K562 (cell line): ENCODE measurements around the gene RPL7A. TPM values are rescaled to one million over a fixed set of nuclear protein-coding genes. Genes with fewer than 3 reads are reported as not detected.

Experiments used
- EP400 ChIP-seq: fragments of 450-650 bp; IDR thresholded peaks from 2 replicates; pipeline ENCODE4 v1.6.1; 2017; ENCODE audit warnings: antibody characterized with exemption, mild to moderate bottlenecking, moderate library complexity
- FOSL1 ChIP-seq: fragments of 200-800 bp; sonication (Bioruptor generic); conservative IDR thresholded peaks from 2 replicates; pipeline ENCODE4 v1.6.1; 2016; ENCODE audit warnings: missing genetic modification characterization, missing compliant biosample characterization
- FOXM1 ChIP-seq, 2 experiments: fragments of 450-650 bp in 1 of 2; sonication (generic) in 1 of 2; formaldehyde crosslinking in 1 of 2; IDR thresholded peaks; 2 replicates each; pipeline versions ENCODE4 v1.6.1 to v1.9.0; 2017 to 2022; ENCODE audit warnings: low read depth in 2 of 2, mild to moderate bottlenecking in 2 of 2, missing genetic modification reagents in 1 of 2, moderate library complexity in 1 of 2
- KLF10 ChIP-seq: fragments of 250-450 bp; sonication (Bioruptor Pico); IDR thresholded peaks from 2 replicates; pipeline ENCODE4 v1.6.1; 2021; ENCODE audit warnings: matching md5 sums
- MAZ ChIP-seq, 2 experiments: fragments of 450-650 bp in 1 of 2; sonication (generic) in 1 of 2; formaldehyde crosslinking; IDR thresholded peaks in 1 of 2; conservative IDR thresholded peaks in 1 of 2; 2 replicates each; pipeline versions ENCODE4 v1.4.0 to v1.5.0; 2020; ENCODE audit warnings: mild to moderate bottlenecking in 1 of 2, missing genetic modification reagents in 1 of 2
- RBM14 ChIP-seq: fragments of 200-400 bp; formaldehyde crosslinking; IDR thresholded peaks from 2 replicates; pipeline ENCODE4 v1.6.1; 2018; ENCODE audit warnings: low read depth, mild to moderate bottlenecking, low read length, moderate library complexity, borderline replicate concordance; ENCODE audit not compliant: insufficient read depth
- RBM15 ChIP-seq: fragments of 200-400 bp; formaldehyde crosslinking; IDR thresholded peaks from 2 replicates; pipeline ENCODE4 v1.6.1; 2018; ENCODE audit warnings: mild to moderate bottlenecking, low read length, moderate library complexity; ENCODE audit not compliant: insufficient read depth
- RBM22 ChIP-seq: fragments of 200-400 bp; formaldehyde crosslinking; IDR thresholded peaks from 2 replicates; pipeline ENCODE4 v1.6.1; 2018; ENCODE audit warnings: low read length, low read depth; ENCODE audit not compliant: poor library complexity, severe bottlenecking
- SP1 ChIP-seq: sonication (generic); formaldehyde crosslinking; IDR thresholded peaks from 2 replicates; pipeline ENCODE4 v1.8.1; 2022; ENCODE audit warnings: mild to moderate bottlenecking, missing genetic modification reagents
- TOE1 ChIP-seq, 2 experiments: fragments of 450-650 bp in 1 of 2; sonication (generic) in 1 of 2; formaldehyde crosslinking in 1 of 2; IDR thresholded peaks; 2 replicates each; pipeline versions ENCODE4 v1.7.1 to v1.8.0; 2016 to 2022; ENCODE audit warnings: borderline replicate concordance in 2 of 2, mild to moderate bottlenecking in 2 of 2, antibody characterized with exemption in 1 of 2, inconsistent platforms in 1 of 2, low read depth in 1 of 2, missing genetic modification reagents in 1 of 2, moderate library complexity in 1 of 2
- polyA plus RNA-seq, 8 experiments: library from polyadenylated mRNA; depleted of rRNA in 4 of 8; stranded (reverse) in 5 of 8; unstranded in 3 of 8; fragments of >200 nt; fragmentation: Nextera tagmentation in 2 of 8; fragmentation: Illumina TruSeq in 1 of 8; extraction: Ambion mirVana in 2 of 8; extraction: Trizol in 1 of 8; gene quantifications; 2 replicates each; pipeline versions ENCODE4 v1.2.1 to v1.2.3, GENCODE V29; 2011 to 2014; ENCODE audit warnings: inconsistent platforms in 1 of 8, missing spikeins in 1 of 8
- total RNA-seq, 7 experiments: library from RNA; depleted of rRNA in 6 of 7; stranded (reverse); fragments of >200 nt in 6 of 7; fragmentation: Illumina TruSeq in 2 of 7; extraction: Trizol in 2 of 7; gene quantifications; 2 replicates each; pipeline versions ENCODE4 v1.2.1 to v1.2.3, GENCODE V29; 2011 to 2021; ENCODE audit warnings: low replicate concordance in 1 of 7
- TF ChIP-seq, protein P1 (sequence below): sonication (generic); formaldehyde crosslinking; IDR thresholded peaks from 2 replicates; pipeline ENCODE4 v1.4.0; 2020; ENCODE audit warnings: mild to moderate bottlenecking, missing genetic modification reagents
- TF ChIP-seq, protein P2 (sequence below): IDR thresholded peaks from 2 replicates; pipeline ENCODE4 v1.6.1; 2011; ENCODE audit warnings: borderline replicate concordance, low read depth, mild to moderate bottlenecking, moderate library complexity, low read length; ENCODE audit not compliant: insufficient read depth, poor library complexity, severe bottlenecking
- TF ChIP-seq, protein P3 (sequence below), 3 experiments: IDR thresholded peaks in 2 of 3; conservative IDR thresholded peaks in 1 of 3; 2 replicates each; pipeline ENCODE4 v1.5.1; 2011 to 2012; ENCODE audit warnings: low read length in 3 of 3, mild to moderate bottlenecking in 3 of 3, control low read depth in 2 of 3, improper control_type of control experiment in 1 of 3, inconsistent platforms in 1 of 3, low read depth in 1 of 3, mixed read lengths in 1 of 3, moderate library complexity in 1 of 3; ENCODE audit not compliant: insufficient read depth in 2 of 3

The RPL7A gene
- total and polyA plus RNA-seq, 9 of the 15 experiments (the other 6 are each of a cell fraction or from before 2014, with no cell fraction given) = 1,935 to 3,760 (median 2,652) TPM

DNA sequence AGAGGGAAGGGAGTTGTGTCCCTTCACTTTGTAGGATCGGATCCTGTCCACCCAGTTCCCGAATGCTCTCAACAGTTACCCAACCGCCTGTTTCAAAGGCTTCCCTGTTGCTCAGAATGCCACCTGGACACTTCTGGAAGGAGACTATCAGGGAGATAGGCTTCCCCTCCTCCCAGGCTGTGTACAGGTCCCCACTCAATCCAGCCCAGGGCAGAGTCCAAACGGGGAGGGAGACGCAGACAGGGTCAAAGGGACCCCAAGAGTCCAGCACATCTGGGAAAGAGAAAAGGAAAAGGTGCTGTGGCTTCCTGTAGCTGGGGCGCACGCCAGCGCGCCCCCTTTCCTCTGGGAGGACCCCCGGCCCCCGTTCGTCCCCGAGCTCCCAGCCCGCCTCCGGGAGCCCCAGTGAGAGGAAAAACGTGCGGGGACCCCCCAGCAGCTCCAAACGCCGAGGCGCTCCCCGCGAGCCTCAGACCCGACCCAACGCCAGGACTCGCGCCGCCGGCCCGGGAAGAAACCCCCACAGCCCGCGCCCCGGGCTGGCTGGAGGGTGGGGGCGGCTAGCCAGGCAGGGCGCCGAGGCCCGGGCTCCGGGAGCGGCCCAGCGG is 27.2 kb downstream of the RPL7A start (continued):
- TF ChIP-seq MAZ (CRISPR knock-in tag; conservative IDR thresholded peaks at IDR 0.05 in 1 of 2, IDR thresholded peaks at IDR 0.05 in 1 of 2) = peak in 1 of 2 experiments; percentile 33; a peak in 1 of 4 replicates
- TF ChIP-seq SP1 (CRISPR knock-in tag) = 0 out of 2 replicates have a peak, but pooled peaks have one; percentile 24
- 0 out of 2 replicates have a peak, but pooled peaks have one; percentile 31 for TF ChIP-seq TOE1 (IDR thresholded peaks at IDR 0.05; ENCODE audit: borderline replicate concordance)
- no peak for TF ChIP-seq TOE1 (CRISPR knock-in tag; IDR thresholded peaks at IDR 0.05; ENCODE audit: borderline replicate concordance, low read depth)
- TF ChIP-seq EP400 = peak; percentile 43; the same call in 1 of the 2 replicates
- peak; percentile 70 for TF ChIP-seq RBM22
- TF ChIP-seq RBM15 = 0 out of 2 replicates have a peak, but pooled peaks have one; percentile 67
- 0 out of 2 replicates have a peak, but pooled peaks have one; percentile 85 for TF ChIP-seq RBM14
- TF ChIP-seq, protein P1, sequence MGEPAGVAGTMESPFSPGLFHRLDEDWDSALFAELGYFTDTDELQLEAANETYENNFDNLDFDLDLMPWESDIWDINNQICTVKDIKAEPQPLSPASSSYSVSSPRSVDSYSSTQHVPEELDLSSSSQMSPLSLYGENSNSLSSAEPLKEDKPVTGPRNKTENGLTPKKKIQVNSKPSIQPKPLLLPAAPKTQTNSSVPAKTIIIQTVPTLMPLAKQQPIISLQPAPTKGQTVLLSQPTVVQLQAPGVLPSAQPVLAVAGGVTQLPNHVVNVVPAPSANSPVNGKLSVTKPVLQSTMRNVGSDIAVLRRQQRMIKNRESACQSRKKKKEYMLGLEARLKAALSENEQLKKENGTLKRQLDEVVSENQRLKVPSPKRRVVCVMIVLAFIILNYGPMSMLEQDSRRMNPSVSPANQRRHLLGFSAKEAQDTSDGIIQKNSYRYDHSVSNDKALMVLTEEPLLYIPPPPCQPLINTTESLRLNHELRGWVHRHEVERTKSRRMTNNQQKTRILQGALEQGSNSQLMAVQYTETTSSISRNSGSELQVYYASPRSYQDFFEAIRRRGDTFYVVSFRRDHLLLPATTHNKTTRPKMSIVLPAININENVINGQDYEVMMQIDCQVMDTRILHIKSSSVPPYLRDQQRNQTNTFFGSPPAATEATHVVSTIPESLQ (CRISPR knock-in tag) = 0 out of 2 replicates have a peak, but pooled peaks have one; percentile 26
- TF ChIP-seq FOXM1 (IDR thresholded peaks at IDR 0.05; ENCODE audit: low read depth) = no peak
- TF ChIP-seq FOXM1 (CRISPR knock-in tag; IDR thresholded peaks at IDR 0.05; ENCODE audit: low read depth) = 0 out of 2 replicates have a peak, but pooled peaks have one; percentile 37
- TF ChIP-seq FOSL1 (tag) = peak; percentile 31; the same call in 1 of the 2 replicates
- TF ChIP-seq, protein P2, sequence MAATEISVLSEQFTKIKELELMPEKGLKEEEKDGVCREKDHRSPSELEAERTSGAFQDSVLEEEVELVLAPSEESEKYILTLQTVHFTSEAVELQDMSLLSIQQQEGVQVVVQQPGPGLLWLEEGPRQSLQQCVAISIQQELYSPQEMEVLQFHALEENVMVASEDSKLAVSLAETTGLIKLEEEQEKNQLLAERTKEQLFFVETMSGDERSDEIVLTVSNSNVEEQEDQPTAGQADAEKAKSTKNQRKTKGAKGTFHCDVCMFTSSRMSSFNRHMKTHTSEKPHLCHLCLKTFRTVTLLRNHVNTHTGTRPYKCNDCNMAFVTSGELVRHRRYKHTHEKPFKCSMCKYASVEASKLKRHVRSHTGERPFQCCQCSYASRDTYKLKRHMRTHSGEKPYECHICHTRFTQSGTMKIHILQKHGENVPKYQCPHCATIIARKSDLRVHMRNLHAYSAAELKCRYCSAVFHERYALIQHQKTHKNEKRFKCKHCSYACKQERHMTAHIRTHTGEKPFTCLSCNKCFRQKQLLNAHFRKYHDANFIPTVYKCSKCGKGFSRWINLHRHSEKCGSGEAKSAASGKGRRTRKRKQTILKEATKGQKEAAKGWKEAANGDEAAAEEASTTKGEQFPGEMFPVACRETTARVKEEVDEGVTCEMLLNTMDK = peak; percentile 25
- TF ChIP-seq KLF10 (CRISPR knock-in tag) = no peak
- TF ChIP-seq, protein P3, sequence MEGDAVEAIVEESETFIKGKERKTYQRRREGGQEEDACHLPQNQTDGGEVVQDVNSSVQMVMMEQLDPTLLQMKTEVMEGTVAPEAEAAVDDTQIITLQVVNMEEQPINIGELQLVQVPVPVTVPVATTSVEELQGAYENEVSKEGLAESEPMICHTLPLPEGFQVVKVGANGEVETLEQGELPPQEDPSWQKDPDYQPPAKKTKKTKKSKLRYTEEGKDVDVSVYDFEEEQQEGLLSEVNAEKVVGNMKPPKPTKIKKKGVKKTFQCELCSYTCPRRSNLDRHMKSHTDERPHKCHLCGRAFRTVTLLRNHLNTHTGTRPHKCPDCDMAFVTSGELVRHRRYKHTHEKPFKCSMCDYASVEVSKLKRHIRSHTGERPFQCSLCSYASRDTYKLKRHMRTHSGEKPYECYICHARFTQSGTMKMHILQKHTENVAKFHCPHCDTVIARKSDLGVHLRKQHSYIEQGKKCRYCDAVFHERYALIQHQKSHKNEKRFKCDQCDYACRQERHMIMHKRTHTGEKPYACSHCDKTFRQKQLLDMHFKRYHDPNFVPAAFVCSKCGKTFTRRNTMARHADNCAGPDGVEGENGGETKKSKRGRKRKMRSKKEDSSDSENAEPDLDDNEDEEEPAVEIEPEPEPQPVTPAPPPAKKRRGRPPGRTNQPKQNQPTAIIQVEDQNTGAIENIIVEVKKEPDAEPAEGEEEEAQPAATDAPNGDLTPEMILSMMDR (IDR thresholded peaks at IDR 0.05 in 2 of 3, conservative IDR thresholded peaks at IDR 0.05 in 1 of 3; ENCODE audit: insufficient read depth in 2 of 3, low read depth in 1 of 3, low read length in 3 of 3) = peak in 2 of 3 experiments; percentile 10 to 30; a peak in 1 of 6 replicates
